RCC 7860 (cell line): ENCODE results near the gene NHERF1.
A peak's percentile ranks its signal among the peaks of the same experiment; 100 is the strongest.

Source experiments
- DNase-seq: peaks from one replicate; pipeline ENCODE4 v3.0.0-alpha.2; 2015; ENCODE audit warnings: low spot score
- FAIRE-seq: peaks from 2 replicates; lab custom pipeline; 2012; peaks lifted over from hg19 to GRCh38; lab: Jason Lieb, UNC

NHERF1 gene

DNA sequence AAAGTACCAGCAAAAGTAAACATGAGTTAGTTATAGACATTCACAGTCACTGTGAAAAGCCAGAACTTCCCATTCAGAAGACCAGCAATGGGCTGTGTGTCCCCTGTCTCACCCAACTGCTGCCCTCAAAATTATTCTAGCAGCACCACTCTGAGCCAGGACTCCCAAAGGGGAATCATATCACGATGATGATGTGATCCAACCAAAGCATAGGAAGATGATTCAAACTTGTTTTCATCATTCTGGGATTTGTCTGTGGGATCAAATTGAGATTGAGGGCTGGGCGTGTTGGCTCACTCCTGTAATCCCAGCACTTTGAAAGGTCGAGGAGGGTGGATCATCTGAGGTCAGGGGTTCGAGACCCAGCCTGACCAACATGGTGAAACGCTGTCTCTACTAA lies 34.1 kb downstream of the NHERF1 start:
- FAIRE-seq (no peak), DNase-seq (no peak)

DNA sequence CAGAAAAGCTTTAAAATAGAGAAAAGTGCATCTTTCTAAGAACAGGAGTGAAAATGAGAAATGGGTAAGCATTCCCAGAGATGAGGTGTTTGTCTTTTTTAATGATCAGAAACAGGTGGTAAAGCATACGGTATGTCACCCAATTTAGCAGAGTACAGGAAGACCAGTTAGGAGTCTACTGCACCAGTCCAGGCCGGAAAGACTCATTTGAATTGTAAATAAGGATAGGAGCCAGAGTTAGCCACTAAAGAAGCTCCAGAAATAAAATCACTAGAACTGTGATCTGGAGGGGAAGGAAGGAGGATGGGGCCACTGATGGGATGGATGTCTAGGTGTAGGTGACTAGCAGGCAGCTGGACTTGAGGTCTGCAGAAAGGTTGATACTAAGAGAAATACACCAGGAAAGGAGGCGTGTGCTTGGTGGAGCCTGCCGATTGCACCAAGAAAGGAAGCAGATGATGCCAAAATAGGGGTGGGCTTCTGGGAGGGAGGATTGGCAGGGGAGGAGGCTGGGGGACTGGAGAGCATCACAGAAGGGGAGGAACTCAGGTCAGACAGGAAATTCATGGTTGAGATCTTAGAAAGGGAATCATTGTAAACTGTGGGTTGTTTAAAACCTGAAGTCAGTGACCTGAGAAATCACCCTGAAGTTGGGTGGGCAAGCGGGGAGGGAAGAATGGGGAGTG lies 35.8 kb downstream of the NHERF1 start:
- DNase-seq: no peak
- FAIRE-seq: no peak

DNA sequence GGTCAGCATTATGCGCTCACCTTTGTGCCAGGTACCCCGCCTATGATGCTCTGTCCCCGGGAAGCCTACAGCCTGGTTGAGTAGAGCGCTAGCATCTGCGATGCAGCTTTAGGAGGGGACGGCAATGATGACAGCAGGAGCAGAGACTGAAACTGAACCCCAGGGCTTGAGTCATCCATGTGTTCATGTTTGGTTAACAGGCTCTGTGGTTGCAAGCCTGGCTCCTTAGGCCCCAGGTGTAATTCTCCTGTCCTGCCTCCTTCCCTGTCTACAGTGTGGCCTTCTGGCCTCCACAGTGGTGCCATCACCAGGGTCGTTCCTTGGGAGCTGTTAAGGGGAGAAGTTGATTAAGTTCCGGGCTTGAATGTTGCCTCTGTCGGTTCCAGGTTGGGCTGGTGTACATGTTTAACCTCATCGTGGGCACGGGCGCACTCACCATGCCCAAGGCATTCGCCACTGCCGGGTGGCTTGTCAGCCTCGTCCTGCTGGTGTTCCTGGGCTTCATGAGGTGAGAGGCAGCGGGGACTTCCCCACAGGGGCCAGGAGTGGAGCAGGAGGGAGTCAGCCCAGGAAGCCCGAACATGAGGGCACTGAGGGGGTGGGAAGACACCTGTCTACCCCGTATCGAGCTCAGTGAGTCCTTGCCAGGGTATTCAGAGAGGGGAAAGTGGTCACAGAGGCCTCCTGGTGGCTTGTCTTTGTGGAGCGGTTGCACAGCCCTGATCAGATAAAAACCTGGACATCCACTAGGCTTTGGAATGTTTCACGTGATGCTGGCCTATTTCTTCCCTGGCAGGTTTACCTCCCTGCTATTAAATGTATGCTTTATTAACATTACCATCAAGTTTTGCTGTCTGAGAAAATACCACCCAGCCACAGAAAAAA lies 36.9 kb downstream of the NHERF1 start:
- FAIRE-seq: no peak

DNA sequence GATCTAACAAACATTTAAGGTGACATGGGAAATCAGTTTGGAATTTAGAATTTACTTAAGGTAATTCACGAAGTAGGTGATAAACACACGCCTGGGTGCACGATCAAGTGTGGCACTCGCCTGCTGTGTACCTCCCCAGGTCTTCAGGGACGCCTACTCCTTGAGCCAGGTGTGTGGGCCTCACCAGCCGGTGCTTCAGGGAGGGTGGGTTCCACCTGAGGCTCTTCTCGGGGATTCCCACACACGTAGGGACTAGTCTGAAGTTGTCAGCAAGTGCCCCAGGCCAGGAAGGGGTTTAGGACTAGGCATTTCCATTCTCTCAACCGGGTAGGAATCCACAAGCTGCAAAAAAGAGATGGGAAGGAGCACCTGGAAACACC lies 37.5 kb downstream of the NHERF1 start:
- no peak for FAIRE-seq
- no peak for DNase-seq

More for the DNA sequence above, 36.9 kb downstream of the NHERF1 start:
- DNase-seq: no peak

DNA sequence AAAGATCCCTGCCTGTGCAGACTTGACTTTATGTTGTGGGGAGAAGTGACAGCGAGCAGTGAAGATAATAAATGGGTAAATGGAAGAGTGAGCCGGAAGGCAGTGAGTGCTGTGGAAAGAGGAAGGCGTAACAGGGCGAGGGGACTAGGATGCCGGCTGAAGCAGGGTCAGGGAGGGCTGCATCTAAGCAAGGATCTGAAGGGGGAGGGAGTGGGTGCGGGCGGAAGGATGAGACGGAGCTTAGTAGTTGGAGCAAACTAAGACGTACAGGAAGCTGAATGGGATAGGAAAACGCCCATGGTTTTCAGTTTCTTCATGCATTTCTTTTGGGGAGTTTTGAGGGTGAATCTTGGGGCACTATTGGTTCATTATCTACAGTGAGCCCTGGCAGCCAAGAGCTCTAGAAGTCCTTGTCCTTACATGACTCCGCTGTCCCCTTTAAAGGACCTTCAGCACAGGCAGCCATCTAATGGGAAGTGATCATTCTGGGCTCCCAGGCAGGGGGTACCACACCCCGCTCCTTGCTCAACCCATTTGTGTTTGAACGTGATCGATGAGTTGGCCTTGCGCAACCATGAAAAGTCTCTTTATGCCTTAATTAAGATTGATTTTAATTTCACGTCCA lies 38.1 kb downstream of the NHERF1 start:
- DNase-seq (no peak), FAIRE-seq (no peak)

DNA sequence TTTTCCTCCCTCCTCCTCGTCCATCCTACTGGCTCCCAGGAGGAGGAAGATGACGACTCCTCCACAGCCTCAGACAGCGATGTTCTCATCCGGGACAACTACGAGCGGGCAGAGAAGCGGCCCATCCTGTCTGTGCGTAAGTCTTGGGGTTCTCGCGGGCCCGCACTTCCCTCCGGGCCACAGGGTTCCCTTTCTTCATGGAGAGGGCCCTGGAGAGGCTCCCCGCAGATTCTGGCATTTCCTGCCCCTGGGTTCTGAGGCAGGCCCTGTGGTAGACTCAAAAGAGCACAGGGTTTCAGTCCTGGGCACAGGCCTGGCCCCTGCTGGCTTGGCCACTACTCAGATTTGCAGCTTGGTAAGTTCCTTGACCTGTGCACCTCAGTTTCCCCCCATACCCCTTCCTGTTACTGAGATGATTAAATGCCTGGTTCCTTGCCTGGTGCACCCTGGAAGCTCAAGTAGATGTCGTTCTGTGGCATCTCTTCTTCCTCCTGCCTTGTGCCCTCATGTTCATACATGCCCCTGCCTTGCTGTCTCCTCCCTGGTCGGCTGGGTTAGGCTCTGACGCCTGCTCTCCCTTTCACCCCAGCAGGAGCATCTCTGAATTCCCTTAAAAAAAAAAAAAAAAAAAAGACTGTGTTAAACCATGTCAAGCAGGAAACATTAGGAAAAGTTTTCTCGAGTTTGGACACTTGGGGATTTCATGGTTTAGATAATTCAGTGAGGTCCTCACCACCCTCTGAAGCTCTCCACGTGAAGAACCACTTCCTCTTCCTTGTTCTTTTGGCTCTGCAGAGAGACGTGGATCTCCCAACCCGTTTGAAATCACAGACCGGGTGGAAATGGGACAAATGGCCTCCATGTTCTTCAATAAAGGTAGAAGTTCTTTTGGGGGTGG lies 42.0 kb downstream of the NHERF1 start:
- no peak for FAIRE-seq
- no peak for DNase-seq

DNA sequence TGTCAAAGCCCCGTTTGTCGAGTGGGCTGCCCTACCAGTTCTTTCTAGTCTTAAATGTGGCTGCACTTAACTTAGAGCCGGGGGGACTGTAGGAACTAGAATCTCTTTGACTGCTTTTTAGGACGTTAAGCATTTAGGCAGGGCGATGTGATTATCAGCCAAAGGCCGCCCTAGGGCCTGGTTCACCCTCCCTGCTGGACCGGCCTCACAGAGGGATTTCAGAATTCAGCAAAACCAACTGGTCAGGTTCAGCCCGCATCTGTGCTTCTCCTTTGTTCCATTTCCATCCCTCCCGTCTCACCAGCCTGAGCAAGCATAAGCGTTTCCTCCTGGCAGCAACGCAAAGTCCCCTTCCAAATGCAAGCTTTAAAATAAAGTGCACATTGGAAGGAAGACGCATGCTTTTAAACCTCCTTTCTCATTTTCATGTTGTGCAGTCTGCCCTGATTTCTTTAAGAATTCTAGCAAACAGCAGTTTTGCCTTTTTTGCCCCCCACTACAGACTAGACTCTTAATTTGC lies 44.2 kb downstream of the NHERF1 start:
- no peak for DNase-seq
- FAIRE-seq: no peak

DNA sequence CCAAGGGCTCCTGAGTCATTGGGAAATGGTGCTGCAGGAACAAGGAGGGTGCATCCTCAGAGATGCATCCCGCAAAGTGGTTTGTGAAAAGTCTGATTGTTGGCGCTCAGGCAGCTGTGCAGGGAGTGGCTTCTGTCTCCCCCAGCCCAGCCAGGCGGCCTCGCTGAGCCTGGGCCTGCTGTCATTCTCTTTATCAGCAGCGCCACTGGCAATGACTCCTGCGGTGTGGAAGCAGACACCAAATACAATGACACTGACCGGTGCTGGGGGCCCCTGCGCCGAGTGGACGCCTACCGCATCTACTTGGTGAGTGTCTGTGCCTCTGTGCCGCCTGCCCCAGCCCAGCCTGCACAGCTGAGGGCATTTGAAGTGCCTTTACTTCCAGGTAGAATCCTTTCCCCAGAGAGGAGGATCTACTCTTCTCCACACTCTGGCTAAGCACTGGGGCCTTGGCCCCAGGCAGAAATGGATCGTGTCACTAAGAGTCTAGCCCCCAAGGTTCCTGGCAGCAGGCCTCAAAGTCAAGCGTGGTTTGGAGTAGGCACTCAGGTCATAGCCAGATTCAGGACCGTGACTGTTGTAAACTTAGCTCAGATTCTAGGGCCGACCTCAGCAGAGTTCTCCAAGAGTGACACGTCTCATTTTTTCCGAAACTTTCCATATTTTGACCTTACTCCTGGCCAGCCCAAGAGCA lies 47.0 kb downstream of the NHERF1 start:
- DNase-seq (no peak), FAIRE-seq (no peak)

DNA sequence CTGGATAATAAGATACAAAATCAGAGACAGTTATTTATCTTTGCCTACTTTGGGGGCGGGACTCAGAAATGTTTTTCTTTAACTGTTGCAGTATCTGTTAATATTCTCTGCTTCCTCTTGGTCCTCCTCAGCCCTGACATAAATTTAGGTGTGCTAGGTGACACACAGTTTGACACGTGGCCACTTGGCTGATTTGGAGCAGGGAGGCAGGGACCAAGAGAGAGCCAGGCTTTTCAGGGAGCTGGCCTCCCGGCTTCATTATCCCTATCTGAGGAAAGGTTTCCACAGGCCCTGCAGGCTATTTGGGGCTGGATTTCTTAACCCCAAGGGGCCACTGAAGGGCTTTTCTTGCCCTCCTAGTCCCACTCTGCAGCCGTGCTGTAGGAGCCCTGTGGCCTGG lies 47.8 kb downstream of the NHERF1 start:
- no peak for DNase-seq
- no peak for FAIRE-seq

DNA sequence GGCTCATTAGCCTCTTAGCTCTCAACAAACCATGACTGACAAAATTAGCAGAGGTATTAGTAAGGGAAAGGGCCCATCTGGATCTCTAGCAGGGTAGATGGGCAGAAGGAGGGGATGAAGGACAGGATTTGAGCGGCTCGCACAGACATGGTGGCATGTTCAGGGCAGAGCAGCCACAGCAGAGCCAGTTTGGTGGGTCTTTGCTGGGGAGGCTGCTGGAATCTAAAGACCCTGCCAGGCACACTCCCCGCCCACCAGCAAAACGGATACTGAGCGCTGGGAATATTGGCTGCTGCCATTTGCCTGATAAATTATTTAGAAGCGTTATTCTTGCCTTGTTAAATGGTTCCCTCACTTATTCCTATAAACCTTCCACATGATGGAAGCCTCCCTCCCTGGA lies 48.4 kb downstream of the NHERF1 start:
- FAIRE-seq (no peak), DNase-seq (no peak)

DNA sequence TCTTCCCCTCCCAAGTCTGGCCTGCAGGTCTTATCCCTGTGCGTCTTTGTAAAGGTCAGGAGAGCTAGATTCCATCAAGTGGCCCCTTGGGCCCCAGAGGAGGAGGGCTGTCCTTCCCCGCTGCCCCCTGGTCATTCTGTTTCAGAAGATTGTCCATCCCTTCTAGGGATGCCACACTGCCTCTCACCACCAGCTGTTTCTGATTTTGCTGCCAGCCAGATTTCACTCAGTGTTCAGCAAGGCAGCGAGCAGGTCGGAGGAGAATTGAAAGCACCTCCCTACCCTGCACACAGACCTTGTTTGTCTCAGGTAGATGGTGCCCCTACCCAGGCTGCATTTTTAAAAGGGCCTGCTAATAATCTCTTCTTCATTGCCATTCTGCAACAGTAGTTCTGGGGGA lies 49.4 kb downstream of the NHERF1 start:
- no peak for DNase-seq
- no peak for FAIRE-seq

DNA sequence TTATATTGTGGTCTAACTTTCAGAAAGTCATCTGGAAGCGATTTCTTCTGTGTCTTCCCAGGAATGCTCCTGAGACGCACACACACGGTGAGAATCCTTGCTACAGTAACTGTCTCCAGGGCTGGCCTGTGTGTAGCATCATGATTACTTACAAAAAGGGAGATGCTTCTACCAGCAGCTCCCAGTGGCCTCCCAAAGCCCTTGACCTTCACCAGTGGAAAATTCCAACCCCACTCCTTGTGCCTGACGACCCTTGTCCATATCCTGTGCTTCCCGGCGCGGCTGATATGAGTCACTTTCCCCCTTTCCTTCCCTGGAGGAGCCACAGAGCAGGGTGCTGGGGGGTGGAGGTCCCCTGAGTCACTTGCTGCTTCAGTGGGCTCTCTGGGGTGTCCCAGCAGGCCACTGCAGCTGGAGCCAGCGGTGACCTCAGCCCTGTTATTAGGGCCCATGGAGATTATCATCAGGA lies 49.8 kb downstream of the NHERF1 start:
- DNase-seq (peak; percentile 86), FAIRE-seq (peak; percentile 86)

DNA sequence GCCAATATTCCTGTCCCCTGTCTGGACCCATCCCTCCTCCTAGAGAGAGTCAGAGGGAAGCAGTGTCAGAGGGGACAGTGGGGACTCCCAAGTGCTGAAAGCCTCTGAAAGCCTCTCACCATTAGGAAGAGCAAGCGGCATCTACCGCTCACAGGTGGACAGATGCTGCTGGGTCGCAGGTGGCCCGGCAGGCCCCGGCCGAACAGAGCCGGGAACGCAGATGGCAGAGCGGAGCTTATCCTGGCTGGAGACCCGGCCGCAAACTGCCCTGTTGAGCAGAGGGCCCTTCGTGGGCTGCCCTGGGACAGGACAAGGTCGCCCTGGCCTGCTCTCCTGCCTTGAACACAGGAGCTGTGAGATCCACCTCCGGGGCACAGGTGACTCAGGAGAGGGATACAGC lies 50.7 kb downstream of the NHERF1 start:
- DNase-seq: no peak
- no peak for FAIRE-seq

DNA sequence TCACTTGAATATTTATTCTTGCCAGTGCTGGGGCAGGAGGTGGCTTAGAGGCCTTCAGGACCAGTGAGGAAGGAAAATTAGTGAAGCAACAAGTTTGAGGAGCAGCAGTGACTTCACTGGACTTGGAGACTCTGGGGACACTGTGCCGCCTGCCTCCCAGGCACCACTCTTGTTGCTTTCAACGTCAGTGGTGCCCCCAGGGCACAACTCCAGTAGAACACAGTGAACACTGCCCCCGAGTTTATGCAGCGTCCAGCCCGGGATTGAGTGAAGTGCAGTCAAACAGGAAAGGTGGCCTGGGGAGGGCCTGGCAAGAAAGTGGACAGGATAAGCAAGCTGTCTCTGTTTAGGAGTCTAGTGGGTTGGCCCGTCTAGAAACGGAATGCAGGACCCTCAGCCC lies 52.1 kb downstream of the NHERF1 start:
- DNase-seq (no peak), FAIRE-seq (no peak)

DNA sequence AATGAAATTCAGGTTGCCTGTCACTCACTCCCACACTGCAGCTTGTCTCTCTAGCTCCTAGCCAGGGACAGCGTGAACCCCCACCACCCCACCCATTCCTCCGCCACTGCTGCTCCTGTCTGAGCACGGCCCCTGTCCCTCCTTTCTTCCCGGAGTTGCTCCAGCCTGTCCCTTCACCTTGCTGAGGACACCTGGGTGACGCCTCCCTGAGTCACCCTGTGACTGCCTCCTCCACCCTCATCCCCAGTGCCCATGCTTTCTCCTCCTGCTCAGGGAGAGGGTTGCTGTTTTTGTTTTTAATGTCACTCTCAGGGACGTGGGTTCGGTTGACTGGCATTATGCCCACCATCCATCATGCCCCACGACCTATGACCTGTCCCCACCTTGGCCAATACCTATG lies 53.5 kb downstream of the NHERF1 start:
- DNase-seq: no peak
- no peak for FAIRE-seq

DNA sequence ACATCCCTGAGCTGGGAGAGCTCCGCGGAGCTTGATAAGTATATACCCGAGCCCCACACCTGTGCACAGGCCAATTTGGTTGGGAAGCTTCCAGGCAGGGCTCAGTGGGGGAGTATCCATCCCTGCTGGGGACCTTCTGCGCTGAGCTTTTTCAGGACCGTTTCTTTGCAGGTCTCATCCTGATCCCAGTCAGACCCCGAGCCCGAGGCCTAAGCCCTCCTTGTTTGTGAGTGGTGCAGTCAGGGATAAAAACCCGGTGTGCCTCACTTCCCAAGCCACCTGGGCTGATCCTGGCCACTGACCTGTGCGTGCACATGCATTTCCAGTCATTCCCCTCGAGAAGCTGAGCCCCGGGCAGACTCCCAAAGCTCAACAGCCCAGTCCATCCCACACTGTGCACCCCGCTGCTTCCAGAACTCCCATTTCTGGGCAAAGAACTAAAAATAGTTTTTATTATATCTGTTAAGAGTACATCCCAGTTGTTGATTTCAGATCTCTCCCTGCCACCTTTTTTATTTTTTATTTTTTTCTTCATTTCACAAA lies 55.0 kb downstream of the NHERF1 start:
- DNase-seq (no peak), FAIRE-seq (no peak)

DNA sequence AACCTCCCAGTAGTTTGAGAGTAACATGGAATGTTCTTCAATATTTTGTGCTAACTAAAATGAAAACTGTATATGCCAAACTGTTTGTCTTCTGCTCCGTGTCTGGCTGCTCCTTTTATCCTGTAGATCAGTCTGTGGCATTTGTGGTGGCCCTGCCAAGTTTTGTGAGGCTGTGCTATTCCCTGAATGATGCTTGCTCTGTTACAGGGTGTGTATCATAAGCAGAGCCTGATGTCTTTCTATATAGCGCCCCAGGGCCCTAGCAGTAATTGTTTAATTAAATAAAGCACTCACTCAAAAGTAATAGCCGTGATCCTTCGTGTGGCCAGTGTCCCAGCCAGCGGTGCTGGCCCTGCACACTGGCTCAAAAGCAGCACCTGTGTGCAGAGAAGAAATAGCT lies 55.5 kb downstream of the NHERF1 start:
- FAIRE-seq: no peak
- no peak for DNase-seq

DNA sequence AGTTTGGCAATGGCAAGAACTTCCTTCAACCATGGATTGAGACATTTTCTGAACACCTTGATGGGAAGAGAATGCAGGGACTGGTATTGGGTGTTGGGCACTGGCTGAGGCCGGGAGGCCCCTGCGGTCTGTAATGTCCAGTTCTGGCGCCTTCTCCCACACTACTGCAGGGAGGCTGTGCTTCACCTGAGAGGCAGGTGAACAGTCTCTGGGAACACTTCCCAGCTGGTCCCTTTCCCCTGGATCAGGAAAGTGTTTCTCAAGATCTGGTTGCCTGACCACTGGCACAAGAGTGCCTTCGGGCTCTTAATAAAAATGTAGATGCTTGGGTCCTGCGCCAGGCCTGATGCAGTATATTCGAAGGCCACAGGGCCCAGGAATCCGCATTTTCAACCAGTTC lies 56.3 kb downstream of the NHERF1 start:
- DNase-seq (no peak), FAIRE-seq (no peak)

DNA sequence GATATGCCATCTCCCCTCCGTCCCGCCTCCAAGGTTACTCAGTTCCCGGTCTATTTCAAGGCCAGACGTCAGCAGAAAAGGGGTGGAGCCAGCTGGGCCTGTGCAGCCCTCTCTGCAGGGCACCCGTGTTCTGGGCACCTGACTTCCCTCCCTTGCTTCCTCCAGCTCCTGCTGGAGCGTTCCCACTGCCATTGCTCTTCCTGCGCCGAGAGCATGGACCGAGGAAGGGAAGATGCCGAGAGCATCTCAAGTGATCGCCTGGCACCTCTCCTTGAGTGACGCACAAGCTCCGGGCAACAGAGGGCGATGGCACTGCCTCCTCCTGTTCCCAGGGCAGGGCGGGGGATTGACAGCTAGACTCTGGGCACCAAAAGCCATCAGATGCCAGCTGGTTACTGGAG lies 57.2 kb downstream of the NHERF1 start:
- DNase-seq (no peak), FAIRE-seq (no peak)

DNA sequence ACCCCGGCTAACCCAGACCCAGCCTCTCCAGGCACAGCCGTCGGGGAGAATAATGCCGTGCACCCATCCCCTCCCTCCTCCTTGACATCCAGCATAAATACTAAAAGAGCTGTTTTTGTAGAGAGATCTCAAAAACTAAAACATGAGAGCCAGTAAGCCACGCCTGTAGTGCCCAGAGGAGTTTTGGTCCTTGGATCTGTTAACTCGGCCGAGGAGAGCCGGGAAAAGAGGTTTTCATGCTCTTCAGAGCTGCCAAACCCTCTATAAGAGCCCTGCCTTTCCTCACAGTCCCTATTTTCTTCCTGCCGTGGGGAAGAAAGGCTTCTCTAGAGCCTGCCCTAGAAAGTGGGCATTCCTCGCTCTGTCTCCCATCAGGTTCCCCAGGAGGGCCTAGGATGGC lies 57.9 kb downstream of the NHERF1 start:
- FAIRE-seq: no peak

More for the DNA sequence above, 57.9 kb downstream of the NHERF1 start:
- DNase-seq: no peak
